ENCODE data around the gene SPHK2. TPM values are rescaled to one million over a fixed set of nuclear protein-coding genes. Genes with fewer than 3 reads are reported as not detected.
A peak's percentile ranks its signal among the peaks of the same experiment; 100 is the strongest.

SPHK2 gene
- total RNA-seq, 1 donor = 7.8 TPM

DNA sequence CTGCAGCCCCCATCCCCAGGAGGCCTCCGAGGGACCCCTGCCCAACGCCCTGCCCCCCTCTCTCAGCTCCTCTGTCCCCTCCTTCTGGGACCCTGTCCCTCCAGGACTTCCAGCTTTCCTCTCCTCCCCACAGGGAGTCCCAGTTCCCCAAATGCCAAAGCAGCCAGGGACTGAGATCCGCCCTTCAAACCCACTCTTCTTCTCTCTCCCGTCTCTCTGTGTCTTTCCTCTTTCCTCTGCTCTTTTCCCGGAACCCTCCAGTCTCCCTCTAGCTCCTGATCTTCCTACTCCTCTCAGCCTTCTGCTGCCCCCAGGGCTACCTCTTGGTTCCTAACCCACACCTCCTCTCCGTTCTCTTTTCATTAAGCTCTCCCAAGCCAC is 26.3 kb downstream of the SPHK2 start:
- TF ChIP-seq, protein P1, sequence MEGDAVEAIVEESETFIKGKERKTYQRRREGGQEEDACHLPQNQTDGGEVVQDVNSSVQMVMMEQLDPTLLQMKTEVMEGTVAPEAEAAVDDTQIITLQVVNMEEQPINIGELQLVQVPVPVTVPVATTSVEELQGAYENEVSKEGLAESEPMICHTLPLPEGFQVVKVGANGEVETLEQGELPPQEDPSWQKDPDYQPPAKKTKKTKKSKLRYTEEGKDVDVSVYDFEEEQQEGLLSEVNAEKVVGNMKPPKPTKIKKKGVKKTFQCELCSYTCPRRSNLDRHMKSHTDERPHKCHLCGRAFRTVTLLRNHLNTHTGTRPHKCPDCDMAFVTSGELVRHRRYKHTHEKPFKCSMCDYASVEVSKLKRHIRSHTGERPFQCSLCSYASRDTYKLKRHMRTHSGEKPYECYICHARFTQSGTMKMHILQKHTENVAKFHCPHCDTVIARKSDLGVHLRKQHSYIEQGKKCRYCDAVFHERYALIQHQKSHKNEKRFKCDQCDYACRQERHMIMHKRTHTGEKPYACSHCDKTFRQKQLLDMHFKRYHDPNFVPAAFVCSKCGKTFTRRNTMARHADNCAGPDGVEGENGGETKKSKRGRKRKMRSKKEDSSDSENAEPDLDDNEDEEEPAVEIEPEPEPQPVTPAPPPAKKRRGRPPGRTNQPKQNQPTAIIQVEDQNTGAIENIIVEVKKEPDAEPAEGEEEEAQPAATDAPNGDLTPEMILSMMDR (IDR thresholded peaks at IDR 0.05; ENCODE audit: insufficient read depth, low read depth, low read length) = no peak
- peak overlapping the region; percentile 60 for H3K4me3 ChIP-seq (ENCODE audit: low read depth, low read length)
- DNase-seq (ENCODE audit: low read depth) = no peak

DNA sequence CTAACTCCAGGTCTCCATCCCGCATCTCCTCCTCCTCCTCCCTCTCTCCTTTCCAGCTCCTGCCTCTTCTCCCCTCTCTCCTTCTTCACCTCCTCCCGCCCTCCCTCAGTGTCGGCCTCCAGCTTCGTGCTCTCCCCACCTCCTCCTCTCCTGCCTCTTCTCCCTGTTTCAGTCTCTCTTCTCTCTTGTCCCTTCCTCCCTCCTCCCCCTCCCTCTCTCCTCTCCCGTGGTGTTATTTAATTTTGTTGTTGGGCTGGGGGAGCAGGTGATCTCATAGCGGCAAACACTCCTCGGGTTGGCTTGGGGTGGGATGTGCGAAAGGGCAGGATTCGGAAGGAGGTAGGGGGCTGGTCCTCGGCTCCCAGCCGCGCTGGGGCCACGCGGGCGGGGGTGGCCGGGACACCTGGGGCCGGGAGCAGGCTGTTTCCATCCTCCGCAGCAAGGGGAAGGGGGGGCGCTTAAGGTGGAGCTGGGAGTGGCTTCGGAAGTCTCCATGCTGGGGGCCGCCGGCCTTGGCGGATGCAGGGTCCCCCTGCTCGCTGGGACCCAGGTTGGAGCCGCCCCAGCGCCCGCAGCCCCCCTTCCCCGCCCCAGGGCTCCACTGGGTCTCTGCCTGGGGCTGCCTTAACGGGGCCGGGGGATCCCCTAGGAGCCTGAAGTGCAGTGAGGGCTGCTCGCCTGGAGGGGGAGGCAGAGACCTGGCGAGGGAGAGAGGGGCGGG is 26.9 kb downstream of the SPHK2 start, which contains the start of gene CA11:
Gene CA11, minus strand, starts transcription at position 187 of the 721 bp plus-strand sequence. CDS start 555 bp downstream, outside the sequence.
- peak; percentile 82 for DNase-seq (ENCODE audit: low read depth)
- TF ChIP-seq, protein P1 (IDR thresholded peaks at IDR 0.05; ENCODE audit: insufficient read depth, low read depth, low read length) = peak; percentile 90
- H3K4me3 ChIP-seq (ENCODE audit: low read depth, low read length) = peak within 1 kb of the TSS; percentile 60

- DNase-seq (ENCODE audit: low read depth) = no peak
- peak overlapping the region; percentile 60 for H3K4me3 ChIP-seq (ENCODE audit: low read depth, low read length)
- TF ChIP-seq, protein P1 (IDR thresholded peaks at IDR 0.05; ENCODE audit: insufficient read depth, low read depth, low read length) = no peak
Measured at GRCh38 chr19:48646722-48647216, 27.5 kb downstream of the SPHK2 start.

GRCh38 chr19:48648134-48648533 is 28.8 kb downstream of the SPHK2 start:
- H3K4me3 ChIP-seq (ENCODE audit: low read depth, low read length) = no peak overlapping the region
- DNase-seq (ENCODE audit: low read depth) = no peak
- TF ChIP-seq, protein P1 (IDR thresholded peaks at IDR 0.05; ENCODE audit: insufficient read depth, low read depth, low read length) = no peak

GRCh38 chr19:48650974-48651682 is 31.8 kb downstream of the SPHK2 start:
- H3K4me3 ChIP-seq (ENCODE audit: low read depth, low read length) = no peak overlapping the region
- TF ChIP-seq, protein P1 (IDR thresholded peaks at IDR 0.05; ENCODE audit: insufficient read depth, low read depth, low read length) = no peak
- DNase-seq (ENCODE audit: low read depth) = no peak

GRCh38 chr19:48651683-48652048 is 32.4 kb downstream of the SPHK2 start:
- DNase-seq (ENCODE audit: low read depth) = no peak
- TF ChIP-seq, protein P1 (IDR thresholded peaks at IDR 0.05; ENCODE audit: insufficient read depth, low read depth, low read length) = no peak

More at GRCh38 chr19:48651683-48652048, 32.4 kb downstream of the SPHK2 start:
- no peak overlapping the region for H3K4me3 ChIP-seq (ENCODE audit: low read depth, low read length)
